ENCODE data around the gene KIRREL1.

GRCh38 chr1:157948312-157949073 is 45.0 kb upstream of the KIRREL1 start:
- TF ChIP-seq, protein P1, sequence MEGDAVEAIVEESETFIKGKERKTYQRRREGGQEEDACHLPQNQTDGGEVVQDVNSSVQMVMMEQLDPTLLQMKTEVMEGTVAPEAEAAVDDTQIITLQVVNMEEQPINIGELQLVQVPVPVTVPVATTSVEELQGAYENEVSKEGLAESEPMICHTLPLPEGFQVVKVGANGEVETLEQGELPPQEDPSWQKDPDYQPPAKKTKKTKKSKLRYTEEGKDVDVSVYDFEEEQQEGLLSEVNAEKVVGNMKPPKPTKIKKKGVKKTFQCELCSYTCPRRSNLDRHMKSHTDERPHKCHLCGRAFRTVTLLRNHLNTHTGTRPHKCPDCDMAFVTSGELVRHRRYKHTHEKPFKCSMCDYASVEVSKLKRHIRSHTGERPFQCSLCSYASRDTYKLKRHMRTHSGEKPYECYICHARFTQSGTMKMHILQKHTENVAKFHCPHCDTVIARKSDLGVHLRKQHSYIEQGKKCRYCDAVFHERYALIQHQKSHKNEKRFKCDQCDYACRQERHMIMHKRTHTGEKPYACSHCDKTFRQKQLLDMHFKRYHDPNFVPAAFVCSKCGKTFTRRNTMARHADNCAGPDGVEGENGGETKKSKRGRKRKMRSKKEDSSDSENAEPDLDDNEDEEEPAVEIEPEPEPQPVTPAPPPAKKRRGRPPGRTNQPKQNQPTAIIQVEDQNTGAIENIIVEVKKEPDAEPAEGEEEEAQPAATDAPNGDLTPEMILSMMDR (IDR thresholded peaks at IDR 0.05): peak in 1 of 3 experiments; percentile 7
- no peak for TF ChIP-seq POLR2A (IDR thresholded peaks at IDR 0.05; ENCODE audit: low read depth)

Measured in esophagus muscularis mucosa (tissue), 3 donors.